Activated CD4-positive, CD25-positive, alpha-beta regulatory T cell (primary cell): ENCODE measurements around the gene BTBD9.

Experiments used
- DNase-seq, 4 experiments: peaks; one replicate each; lab custom pipeline; 2025; lab: John Stamatoyannopoulos, UW

Gene BTBD9

DNA sequence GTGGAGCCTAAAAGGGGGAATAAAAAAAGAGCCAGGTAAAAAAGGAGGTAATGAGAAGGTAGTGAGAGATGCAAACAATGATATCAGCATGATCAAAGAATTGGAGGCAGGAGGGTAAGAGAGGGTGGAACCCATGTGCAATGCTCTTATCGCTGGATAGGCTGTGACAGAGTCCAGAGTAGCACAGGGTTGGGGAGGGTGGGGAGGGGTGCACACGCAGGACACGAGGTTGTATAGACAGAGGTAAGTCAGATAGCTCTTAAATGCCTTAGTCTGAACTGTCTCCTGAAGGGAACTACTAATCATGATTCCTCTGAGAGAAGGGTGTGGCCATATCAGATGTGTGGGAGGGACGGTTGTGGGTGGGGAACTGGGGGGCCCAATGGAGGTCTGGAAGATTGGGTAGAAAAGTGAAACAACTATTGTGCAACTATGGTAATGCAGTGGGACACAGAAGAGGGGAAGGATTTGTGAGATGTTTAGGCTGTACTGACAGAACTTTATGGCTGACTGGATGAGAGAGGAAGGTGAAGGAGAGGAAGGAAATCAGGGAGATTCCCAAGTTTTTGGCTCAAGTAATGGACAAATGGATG lies 354.8 kb downstream of the BTBD9 start:
- no peak for DNase-seq

DNA sequence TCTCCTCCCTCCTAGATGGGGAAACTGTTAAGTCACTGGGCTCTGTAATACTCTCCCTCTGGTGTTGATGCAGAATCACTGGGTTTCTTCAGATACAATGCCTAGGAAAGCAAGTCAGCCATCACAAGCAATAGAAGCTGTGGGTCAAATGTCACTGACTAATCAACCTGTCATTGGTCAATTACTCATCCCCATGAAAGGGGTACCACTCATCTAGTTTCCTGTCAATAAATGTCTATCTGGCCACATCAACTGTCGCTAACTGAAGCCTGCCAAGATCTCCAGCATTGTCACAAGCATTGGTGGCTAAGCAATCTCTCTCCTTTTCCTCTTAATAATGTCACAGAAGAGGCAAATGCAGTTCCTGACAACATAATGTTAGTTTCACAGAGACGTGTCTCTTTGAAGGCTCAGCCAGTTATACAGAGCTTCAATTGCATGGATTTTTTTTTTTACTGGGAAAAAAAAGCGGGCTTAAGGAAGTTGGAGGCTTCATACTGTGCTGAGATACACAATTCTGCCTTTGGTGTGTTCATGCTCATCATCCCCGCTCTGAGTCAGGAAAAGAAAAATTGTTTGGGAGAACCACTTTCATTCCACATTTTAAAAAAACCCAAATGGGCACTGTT lies 355.9 kb downstream of the BTBD9 start:
- no peak for DNase-seq

DNA sequence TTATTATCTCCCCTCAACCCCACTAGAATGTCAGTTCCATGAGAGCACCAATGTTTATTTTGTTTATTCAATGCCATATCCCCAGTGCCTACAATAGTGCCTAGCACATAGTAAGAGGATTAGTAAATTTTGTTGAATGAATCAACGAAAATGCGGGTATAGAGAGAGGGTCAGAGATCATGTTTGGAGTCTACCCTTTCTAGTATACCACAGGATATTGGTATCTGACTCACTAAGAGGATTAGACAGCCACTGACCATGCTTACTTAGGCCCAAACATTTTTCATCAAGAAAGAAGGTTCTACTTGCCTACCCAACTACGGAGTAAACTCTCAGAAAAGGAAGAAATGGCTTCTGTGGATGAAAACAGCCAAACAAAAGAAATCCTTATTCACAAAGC lies 356.8 kb downstream of the BTBD9 start:
- DNase-seq = no peak

DNA sequence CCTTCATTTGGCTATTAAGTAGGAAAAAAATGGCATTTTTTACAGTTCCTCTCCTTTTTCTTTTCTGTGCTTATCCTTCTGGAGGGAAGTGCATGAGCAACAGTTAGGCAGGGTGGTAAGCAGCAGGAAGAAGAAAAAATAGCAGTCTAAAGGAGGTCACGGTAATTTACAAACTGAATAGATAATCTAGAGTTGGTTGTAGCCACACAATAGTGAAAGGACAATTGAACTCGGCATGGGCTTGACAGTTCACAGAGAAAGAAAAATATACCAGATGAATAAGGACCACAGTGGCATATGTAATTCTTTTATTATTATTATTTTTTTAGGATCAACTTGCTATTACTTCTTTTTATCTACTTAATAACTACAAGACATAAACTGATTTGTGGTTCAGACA lies 358.6 kb downstream of the BTBD9 start:
- no peak for DNase-seq

DNA sequence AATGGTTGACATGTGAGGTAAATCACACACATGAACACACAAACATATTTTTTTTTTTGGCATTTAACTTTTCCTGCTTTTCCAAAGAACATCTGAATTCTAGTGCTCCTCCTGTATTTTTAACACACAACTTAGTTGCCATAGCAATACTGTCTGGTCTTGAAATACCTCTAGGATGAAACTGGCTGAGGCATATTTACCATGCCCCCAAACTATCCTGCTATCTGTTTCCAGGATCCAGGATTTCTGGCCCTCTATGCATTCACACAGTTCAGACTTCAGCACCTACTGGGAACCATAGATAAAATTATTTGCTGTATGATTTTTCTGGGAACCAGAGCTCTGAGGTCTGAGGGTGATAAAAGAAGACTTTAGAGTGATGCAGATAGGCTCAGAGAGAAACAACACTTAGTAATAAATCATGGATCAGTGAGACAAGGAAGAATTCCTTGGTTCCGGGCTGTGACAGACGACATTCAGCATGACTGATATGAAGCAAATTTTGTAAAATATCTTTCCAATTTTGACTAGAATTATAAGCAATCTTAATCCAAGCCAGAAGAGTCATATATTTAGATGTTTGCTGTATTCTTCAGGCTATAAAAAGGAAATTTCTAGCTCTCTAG lies 359.7 kb downstream of the BTBD9 start:
- no peak for DNase-seq

DNA sequence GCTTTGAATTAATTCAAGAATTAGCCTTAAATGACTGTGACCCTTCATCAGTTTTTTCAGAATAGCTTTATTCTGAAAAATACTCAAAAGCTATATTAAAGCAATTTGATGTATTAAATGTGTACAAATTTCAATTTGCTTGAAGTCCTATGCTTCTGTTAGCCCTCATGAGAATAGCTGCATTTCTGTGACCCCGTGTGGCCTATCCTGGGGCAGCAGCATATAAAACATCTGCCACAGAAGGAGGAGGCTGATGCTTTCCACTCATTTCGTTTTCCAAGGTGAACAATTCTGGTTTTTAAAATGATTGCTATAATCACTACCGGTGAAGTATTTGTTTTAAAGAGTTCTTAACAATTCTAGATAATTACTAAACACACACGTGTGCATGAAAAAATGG lies 360.3 kb downstream of the BTBD9 start:
- no peak for DNase-seq

DNA sequence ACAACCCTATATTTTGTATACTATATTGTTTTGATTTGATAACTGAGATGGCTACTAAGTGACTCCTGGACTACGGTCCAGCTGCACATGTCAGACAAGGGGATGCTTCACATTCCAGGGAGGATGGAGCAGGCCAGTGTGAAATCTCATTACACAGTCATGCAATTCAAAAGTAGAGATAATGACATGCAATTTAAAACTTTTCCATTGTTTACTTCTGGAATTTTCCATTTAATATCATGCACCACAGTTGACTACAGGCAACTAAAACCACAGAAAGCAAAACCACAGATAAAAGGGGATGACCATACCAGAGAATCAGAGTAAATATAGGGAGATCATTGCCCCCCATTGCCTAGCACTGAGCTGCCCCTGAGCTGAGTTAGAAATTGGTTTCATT lies 366.4 kb downstream of the BTBD9 start:
- no peak for DNase-seq

DNA sequence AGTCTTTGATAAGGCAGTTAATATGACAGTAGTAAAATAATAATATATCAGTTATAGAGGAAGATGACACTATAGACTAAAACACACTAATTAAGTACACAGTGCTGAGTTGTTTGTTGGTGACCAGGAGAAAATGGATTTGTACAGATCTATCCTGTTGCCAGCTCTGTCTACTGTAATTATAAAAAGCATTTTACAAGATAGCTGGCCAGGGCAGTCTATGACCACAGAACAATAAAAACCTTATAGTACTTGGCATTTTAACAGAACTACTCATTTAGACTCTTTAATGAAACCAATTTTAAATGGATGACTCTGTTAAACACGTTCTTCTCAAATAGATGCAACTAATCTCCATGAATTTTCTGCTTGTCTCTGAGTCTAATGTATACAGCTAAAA lies 367.5 kb downstream of the BTBD9 start:
- no peak for DNase-seq

DNA sequence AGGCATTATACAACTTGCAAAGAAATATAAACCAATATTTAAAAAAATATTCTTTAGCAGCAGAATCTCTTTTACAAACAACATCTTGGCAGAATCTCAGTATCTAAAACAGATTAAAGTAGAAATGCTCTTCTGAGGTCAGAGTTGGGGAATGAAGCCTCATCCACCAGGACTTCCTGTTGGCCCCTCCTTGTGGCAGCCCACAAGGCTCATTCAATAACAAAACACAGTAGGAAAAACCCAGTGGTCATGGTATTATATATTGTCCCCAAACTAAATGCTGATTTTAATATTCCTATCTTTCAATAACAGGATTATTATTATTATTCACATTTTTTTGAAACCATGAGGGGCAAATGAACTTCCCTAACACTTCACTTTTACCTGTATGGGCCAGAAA lies 368.6 kb downstream of the BTBD9 start:
- no peak for DNase-seq

DNA sequence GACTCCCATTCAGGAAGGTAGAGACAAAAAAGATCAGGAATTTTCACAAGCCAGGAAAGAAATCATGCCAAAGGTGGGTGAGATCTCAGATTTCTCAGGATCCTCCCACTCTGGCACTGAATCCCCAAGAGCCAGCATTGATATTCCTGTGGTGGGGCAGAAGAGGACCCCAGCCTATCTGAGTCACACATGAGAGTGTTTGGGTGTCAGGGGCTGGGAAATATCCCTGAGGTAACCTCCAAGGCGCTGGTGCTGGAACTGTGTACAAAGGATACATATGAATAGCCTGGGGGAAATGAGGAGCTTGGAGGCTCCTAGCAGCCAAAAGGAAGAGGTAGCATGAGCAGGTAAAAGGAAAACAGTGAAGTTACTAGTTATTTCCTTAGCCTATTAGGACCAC lies 369.4 kb downstream of the BTBD9 start:
- no peak for DNase-seq

DNA sequence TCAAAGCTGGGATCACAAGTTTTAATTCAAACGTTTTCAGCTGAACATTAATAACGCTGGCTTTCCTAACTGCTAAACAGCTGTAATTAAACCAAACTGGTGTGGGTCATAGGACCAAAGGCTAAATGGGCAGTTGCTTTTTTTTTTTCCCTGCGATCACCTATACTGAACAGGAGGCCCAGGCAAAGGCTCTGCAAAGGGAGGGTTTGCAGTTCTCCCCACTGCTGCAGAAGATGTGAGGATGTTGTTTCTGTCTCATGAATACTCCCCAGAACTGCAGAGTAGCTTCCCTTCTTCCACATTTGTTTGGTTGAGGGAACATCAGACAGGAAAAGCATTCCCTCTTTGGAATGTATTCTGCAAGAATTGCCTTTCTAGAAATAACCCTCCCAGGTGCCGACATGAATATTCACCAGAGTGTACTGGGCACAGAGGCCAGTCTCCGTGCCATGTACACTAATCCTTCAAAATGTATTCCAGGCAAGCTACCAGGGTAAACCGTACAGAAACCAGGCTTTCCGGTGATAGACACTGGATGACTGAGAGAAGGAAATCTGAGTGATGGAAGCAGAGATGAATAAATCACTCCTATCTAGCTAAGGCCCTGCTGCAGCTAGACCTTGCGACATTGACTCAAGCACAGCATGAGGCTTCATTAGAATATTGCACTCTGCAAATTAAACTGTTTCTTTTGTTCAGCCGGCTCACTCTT lies 370.1 kb downstream of the BTBD9 start:
- DNase-seq = no peak

DNA sequence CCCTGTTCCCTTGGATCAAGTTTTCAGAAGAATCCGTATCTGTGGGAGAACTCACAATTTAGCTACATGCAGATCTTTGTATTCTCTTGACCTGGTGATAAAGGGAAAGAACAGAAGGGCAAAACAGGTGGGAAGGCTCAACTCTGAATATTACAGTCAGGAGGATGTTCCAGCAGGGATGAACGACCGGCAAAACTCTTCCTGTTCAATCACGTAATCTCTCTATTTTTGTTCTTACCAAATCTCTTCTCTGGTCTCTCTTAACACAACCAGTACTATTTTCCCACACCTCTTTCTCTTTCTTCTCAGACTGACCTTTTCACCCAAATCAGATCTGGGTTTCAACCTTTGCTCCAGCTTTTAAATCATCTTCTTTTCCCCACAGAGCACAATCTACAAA lies 371.4 kb downstream of the BTBD9 start:
- DNase-seq = no peak

DNA sequence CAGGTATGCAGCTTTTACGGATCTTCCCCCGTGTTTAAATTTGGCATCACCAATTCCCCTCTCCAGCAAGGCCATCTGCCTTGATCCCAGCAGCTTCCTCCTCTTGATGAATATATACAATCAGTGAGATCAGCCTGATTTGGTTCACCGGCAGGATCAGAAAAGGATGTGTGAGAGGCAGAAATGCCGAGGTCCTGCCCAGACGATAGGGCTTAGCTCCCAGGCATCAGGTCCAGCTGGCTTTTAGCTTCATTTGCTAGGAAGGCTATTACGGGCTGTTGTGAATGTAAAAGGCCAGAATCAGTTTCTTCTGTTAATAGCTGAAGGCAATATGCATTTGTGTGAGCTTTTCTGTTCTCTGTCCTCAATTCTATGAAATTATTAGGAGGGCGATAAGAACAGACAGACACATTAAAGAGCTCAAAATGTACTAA lies 372.8 kb downstream of the BTBD9 start:
- DNase-seq = no peak

DNA sequence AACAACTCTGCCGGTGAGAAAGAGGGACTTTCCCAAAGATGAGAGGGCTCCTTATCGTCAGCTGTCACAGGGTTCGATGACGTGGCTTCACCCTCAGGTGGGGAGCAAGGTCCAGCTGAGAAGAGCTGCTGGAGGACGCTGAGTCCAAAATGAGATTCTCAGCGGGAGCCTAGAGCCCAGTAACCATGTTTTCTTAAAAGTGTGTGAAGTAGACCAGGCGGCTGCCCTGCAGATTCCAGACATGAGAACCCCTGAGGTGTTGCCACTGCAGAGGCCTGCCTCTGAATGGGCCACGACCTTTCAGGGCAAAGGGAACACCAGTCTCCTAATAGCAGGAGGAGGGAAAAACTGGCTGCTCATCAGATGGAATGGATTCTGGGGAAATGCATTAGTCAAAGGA lies 375.1 kb downstream of the BTBD9 start:
- no peak for DNase-seq

DNA sequence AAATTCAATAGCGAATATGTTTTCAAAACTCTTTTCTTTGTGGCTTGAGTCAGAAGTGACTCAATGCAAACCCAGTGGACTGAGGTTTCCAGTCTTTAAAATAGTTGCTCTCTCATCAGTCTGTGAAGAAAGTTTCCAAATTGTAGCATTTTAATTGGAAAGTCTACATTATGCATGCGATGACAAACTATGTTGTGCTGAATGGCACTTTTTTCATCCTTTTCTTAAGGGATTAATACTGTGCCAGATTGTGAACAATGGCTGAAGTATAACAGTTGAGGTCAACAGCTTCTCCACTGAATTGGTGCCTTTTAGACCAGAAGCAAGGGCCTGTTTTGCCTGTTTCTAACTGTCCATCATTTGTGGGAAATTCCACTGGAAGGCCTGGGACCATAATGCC lies 377.1 kb downstream of the BTBD9 start:
- DNase-seq = no peak

DNA sequence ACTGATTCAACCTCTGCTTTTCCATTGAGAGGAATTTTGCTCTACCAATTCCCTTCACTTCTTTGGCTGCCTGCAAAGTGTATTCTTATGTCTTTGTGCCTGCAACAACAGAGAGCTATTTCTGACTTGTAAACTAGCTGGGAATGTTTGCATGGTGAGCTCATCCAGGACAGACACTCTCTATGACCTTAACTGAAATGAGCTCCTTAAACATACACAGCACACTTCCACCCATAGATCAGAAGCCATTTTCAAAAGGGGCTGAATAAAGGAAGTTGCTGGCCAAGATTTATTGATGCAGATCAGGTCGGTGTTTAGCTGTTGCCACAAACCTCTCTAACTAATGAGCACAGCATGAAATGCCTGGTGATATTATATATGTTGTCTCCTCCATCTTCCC lies 377.7 kb downstream of the BTBD9 start:
- DNase-seq = no peak

DNA sequence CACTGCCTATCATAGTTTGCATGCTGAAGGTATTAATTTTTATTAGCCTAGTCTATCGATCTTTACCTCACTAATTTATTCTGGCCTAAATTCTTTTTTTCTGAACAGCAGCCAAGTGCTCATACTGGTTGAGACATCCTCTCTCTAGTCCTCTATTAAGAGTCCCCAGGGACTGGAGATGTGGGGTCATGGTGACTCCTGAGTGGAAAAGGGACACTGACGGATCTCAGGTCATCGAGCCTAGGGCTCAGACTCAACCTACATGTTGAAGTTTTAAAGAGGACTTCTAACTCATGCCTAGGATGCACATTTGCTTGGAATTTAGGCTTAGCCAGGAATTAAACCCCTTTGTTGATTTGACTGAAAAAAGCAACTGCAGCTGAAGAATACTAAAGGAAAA lies 378.1 kb downstream of the BTBD9 start:
- no peak for DNase-seq

DNA sequence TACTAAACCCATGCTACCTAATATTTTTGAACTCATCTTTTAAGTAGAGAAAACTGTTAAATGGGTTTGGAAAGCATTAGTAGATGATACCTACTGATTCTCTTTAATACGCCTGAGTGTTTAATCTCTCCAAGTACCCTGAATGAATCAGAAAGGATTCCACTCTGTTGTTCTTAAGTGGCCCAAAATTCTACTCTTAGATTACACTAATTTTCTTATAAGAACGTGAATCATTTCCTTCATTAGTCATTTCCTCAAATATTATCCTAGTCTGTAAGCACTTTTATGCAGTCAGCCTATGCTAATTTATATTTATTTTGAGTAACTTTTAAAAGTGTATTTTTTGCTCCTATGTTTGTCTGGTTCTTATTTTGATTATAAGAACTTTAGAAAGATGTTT lies 380.0 kb downstream of the BTBD9 start:
- no peak for DNase-seq

DNA sequence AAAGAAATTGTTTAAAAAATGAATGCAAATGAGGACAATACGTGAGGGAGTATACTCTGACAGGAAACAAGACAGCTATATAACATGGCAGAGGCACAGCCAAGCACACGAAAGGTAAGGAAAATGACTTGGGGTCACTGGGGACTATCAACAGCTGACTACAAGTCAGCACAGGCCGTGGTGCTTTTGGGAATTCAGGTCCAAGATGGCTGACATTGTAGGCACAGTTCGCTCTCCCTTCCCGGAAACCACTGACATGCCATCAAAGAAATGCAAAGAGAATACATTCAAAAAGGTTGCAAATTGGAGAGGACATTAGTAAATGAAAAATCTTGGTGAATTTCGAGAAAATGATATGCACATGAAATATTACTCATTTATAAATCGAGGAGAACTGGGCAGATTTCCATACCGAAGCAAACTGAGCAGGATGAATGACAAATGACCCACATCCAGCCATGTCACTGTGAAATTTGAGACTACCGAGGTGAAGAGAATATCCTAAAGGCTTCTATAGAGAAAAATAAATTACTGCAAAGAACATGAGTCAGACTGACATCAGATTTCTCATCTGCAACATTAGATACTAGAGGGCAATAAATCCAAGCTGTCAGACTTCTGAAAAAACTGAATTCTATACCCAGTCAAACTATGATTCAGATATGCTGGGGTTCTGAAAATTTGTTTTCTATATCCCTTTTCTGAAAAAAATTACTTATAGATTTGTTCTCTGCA lies 391.1 kb downstream of the BTBD9 start:
- DNase-seq = no peak

DNA sequence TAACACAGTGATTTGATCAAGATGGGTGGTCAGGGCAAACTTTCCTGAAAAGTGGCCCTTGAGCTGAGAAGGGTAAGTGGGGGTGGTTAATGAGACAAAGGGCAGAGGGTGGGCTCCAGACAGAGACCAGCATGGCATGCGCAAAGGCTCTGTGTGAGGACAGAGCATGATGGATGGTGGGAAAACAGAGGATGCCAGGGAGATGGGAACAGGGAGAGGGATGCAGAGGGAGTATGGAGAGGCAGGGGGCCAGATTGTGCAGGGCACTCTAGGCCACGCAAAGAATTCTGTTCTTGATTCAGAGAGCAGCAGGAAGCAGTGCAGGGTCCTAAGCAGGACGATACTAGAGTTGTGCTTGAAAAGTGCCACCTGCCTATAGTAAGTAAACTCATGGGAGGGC lies 394.4 kb downstream of the BTBD9 start:
- DNase-seq = no peak

DNA sequence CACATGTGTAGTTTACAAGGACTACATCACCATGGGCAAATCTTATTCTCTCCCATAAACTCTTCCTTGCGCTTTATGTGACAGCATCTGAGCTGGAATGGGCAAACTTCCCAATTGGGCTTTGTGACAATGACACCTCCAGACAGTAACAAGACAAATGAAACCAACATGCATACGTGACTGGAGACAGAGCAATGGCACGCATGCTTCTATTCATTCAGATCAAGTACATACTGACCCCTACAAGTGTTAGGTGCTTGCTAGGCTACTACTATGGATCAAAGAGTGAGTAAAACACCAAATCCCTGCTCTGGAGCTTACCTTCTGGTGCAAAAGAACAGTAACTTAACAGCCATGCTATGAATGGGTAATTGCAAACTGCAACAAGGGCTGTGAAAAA lies 394.9 kb downstream of the BTBD9 start:
- no peak for DNase-seq

DNA sequence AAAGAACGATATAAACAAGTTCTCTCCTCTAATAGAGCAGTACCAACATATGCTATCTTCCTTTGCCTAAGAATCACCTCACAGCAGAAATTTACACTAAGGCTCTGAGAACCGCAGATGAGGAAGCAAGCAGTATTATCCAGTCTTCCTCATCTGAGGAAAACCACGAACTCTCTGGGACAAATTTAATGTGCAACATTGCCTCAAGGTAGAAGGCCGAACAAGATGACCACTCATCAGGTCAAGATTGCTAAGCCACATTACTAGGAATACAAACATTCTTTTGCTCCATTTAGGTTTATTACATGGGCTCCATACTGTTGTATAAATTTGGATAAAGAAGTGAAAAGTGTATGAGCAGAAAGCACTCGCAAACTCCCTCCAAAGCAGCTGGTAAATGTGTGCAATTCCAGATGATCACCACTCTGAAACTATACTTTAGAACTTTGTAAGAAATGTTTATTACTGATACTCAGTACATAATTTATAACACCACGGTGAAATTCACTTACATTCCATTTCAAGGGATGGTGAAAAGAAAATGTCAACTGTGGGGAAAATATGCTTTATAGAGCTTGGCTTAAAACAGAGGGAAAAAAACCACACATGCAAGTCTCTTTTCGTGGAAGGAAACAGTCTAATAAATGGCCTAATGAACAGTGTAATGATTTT lies 398.4 kb downstream of the BTBD9 start:
- DNase-seq = no peak
